ENCODE results near the gene CNOT8.

CNOT8 gene

DNA sequence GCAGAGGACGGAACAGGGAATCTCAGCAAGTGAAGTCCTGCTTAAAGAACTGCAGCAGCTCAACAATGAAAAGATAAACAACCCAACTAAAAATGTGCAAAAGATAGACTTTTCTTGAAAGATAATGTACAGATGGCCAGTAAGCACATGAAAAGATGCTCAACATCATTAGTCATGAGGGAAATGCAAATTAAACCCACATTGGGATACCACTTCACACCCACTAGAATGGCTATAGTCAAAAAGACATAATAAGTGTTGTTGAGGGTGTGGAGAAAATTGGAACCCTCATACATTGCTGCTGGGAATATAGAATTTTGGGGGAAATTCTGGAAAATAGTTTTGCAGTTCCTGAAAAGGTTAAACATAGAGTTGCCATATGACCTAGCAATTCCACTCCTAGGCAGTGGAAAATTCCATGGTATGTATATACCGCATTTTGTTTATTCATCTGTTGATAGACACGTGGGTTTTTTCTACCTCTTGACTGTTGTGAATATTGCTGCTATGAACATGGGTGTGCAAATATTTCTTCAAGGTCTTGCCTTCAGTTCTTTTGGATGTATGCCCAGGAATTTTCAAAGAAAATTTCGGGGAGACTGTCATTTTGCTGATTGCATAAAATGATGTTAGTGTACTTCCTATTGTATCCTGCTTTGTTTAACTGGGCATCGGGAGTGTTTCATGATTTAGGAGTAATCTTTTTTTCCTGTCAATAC lies 7.2 kb downstream of the CNOT8 start:
- Histone ChIP-seq H3K27me3 (ENCODE audit: control insufficient read depth, insufficient read depth, low read length) (no peaks in the 10 kb centered on the region), H3K36me3 (ENCODE audit: control insufficient read depth, insufficient read depth, low read length) (peaks cover 2% of the 10 kb centered on the region; the same call in 1 of the 2 replicates), H3K9me3 (ENCODE audit: control insufficient read depth, insufficient read depth, low read length) (no peaks in the 10 kb centered on the region), H3K4me3 (ENCODE audit: low read length) (no peak overlapping the region), H3K4me1 (ENCODE audit: control insufficient read depth, insufficient read depth, low read length) (no peaks in the 10 kb centered on the region), H3K27ac (ENCODE audit: low read length) (no peak overlapping the region)
- no CpG with 5 or more reads among the region's 5 CpGs for WGBS (ENCODE audit: insufficient coverage, insufficient read length)
- DNase-seq (ENCODE audit: low read depth, low spot score): no peak

DNA sequence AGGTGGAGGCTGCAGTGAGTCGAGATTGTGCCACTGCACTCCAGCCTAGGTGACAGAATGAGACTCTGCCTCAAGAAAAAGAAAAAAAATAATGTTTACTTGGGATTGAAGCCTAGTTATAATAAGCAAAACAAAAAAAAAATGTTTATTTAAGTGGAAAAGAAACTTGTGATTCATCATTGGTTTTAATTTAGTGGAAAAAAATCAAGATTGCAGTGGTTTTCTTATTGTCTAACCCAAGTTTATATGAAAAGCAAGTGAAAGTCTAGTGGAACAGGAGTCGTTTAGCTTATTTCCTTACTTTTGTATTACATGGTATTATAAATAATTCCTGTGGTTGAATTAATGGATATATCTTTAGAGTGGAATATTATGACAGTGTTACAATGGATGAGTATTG lies 8.4 kb downstream of the CNOT8 start:
- Histone ChIP-seq H3K36me3 (ENCODE audit: control insufficient read depth, insufficient read depth, low read length) (peaks cover 5% of the 10 kb centered on the region; the same call in 1 of the 2 replicates), H3K9me3 (ENCODE audit: control insufficient read depth, insufficient read depth, low read length) (no peaks in the 10 kb centered on the region), H3K27me3 (ENCODE audit: control insufficient read depth, insufficient read depth, low read length) (no peaks in the 10 kb centered on the region), H3K4me1 (ENCODE audit: control insufficient read depth, insufficient read depth, low read length) (no peaks in the 10 kb centered on the region), H3K4me3 (ENCODE audit: low read length) (no peak overlapping the region), H3K27ac (ENCODE audit: low read length) (no peak overlapping the region)
- WGBS (ENCODE audit: insufficient coverage, insufficient read length): no CpG with 5 or more reads among the region's 2 CpGs
- DNase-seq (ENCODE audit: low read depth, low spot score): no peak

- Histone ChIP-seq H3K27me3 (ENCODE audit: control insufficient read depth, insufficient read depth, low read length) (no peaks in the 10 kb centered on the region), H3K27ac (ENCODE audit: low read length) (no peak overlapping the region), H3K4me1 (ENCODE audit: control insufficient read depth, insufficient read depth, low read length) (no peaks in the 10 kb centered on the region), H3K36me3 (ENCODE audit: control insufficient read depth, insufficient read depth, low read length) (peaks cover 9% of the 10 kb centered on the region; the same call in 1 of the 2 replicates), H3K9me3 (ENCODE audit: control insufficient read depth, insufficient read depth, low read length) (no peaks in the 10 kb centered on the region), H3K4me3 (ENCODE audit: low read length) (no peak overlapping the region)
- WGBS (ENCODE audit: insufficient coverage, insufficient read length): no CpG with 5 or more reads among the region's 5 CpGs
- DNase-seq (ENCODE audit: low read depth, low spot score): no peak
These were observed 10.3 kb downstream of the CNOT8 start for GRCh38 chr5:154868702-154869101.

DNA sequence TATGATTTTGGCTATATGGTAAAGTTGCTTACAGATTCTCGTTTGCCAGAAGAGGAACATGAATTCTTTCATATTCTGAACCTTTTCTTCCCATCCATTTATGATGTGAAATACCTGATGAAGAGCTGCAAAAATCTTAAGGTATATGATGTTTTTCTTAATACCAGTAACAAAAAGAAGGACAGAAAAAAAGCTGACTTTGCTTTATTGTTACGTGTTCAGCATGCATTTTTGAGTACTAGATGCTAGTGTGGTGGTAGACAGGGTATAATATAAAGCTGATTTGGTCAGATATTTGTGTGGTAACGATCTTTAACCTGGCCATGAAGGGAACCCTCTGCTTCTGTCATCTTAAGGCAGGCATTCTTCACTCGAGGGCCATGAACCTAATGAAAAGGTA lies 13.3 kb downstream of the CNOT8 start:
- Histone ChIP-seq H3K9me3 (ENCODE audit: control insufficient read depth, insufficient read depth, low read length) (no peaks in the 10 kb centered on the region), H3K4me3 (ENCODE audit: low read length) (no peak overlapping the region), H3K36me3 (ENCODE audit: control insufficient read depth, insufficient read depth, low read length) (peaks cover 17% of the 10 kb centered on the region; the same call in 1 of the 2 replicates), H3K27ac (ENCODE audit: low read length) (no peak overlapping the region), H3K27me3 (ENCODE audit: control insufficient read depth, insufficient read depth, low read length) (no peaks in the 10 kb centered on the region), H3K4me1 (ENCODE audit: control insufficient read depth, insufficient read depth, low read length) (no peaks in the 10 kb centered on the region)
- WGBS (ENCODE audit: insufficient coverage, insufficient read length): no CpG with 5 or more reads among the region's 4 CpGs
- no peak for DNase-seq (ENCODE audit: low read depth, low spot score)

GRCh38 chr5:154873791-154874331 lies 15.4 kb downstream of the CNOT8 start:
- WGBS (ENCODE audit: insufficient coverage, insufficient read length): no CpG with 5 or more reads among the region's 5 CpGs

DNA sequence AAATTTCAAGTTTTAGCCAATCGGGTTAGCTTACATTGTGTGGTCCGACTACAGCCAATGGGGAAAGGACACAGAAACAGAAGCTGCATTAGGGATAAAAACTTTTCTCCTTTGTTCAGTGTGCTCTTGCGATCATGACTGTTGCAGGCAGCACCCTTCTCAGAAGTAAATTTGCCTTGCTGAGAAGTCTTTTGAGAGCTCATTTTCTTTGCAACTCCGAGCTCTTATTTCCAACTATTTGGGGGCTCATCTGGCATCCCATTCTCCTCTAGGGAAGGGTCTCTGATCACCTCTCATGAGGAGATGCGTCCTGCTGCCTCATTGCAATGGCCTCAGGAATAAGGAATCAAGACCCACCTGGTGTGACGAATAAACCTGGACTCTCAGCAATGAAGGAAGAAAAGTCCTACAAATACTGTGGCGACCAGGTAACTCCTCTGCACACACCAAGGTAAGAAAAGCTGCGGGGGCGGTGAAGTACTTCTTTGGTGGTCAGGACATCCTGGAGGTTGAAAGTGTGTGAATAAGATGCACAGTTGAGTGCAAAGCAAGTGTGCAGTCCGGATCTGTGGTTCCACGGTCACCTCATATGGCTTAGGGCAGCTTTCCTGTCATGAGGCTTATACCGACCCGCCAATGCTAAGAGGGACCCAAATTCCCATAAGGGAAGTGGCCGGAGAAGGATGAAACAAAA lies 20.4 kb downstream of the CNOT8 start:
- H3K27ac ChIP-seq (ENCODE audit: low read length): no peak overlapping the region
- H3K27me3 ChIP-seq (ENCODE audit: control insufficient read depth, insufficient read depth, low read length): no peaks in the 10 kb centered on the region
- H3K9me3 ChIP-seq (ENCODE audit: control insufficient read depth, insufficient read depth, low read length): no peaks in the 10 kb centered on the region
- H3K4me3 ChIP-seq (ENCODE audit: low read length): no peak overlapping the region
- WGBS (ENCODE audit: insufficient coverage, insufficient read length): no CpG with 5 or more reads among the region's 14 CpGs
- H3K36me3 ChIP-seq (ENCODE audit: control insufficient read depth, insufficient read depth, low read length): peaks cover 9% of the 10 kb centered on the region; the same call in 1 of the 2 replicates
- no peaks in the 10 kb centered on the region for H3K4me1 ChIP-seq (ENCODE audit: control insufficient read depth, insufficient read depth, low read length)
- DNase-seq (ENCODE audit: low read depth, low spot score): no peak

More at GRCh38 chr5:154873791-154874331, 15.4 kb downstream of the CNOT8 start:
- Histone ChIP-seq H3K4me3 (ENCODE audit: low read length) (no peak overlapping the region), H3K9me3 (ENCODE audit: control insufficient read depth, insufficient read depth, low read length) (no peaks in the 10 kb centered on the region), H3K27ac (ENCODE audit: low read length) (no peak overlapping the region), H3K4me1 (ENCODE audit: control insufficient read depth, insufficient read depth, low read length) (no peaks in the 10 kb centered on the region), H3K36me3 (ENCODE audit: control insufficient read depth, insufficient read depth, low read length) (peaks cover 17% of the 10 kb centered on the region; the same call in 1 of the 2 replicates), H3K27me3 (ENCODE audit: control insufficient read depth, insufficient read depth, low read length) (no peaks in the 10 kb centered on the region)
- DNase-seq (ENCODE audit: low read depth, low spot score): no peak

DNA sequence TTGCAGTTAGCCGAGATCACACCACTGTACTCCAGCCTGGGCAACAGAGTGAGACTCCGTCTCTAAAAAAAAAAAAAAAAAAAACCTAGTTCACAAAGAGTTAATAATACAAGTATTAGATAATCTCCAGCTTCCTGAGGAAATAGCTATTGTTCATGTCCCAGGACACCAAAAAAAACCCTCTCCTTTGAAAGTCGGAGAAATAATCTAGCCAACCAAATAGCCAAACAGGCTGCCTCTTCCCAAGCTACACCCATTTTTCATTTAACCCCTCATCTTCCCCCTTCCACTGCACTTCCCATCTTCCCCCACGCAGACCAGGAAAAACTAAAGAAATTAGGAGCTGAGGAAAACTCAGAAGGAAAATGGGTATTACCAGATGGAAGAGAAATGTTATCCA lies 23.6 kb downstream of the CNOT8 start:
- Histone ChIP-seq H3K27me3 (ENCODE audit: control insufficient read depth, insufficient read depth, low read length) (no peaks in the 10 kb centered on the region), H3K4me1 (ENCODE audit: control insufficient read depth, insufficient read depth, low read length) (no peaks in the 10 kb centered on the region), H3K9me3 (ENCODE audit: control insufficient read depth, insufficient read depth, low read length) (peaks cover 4% of the 10 kb centered on the region), H3K4me3 (ENCODE audit: low read length) (no peak overlapping the region), H3K27ac (ENCODE audit: low read length) (no peak overlapping the region), H3K36me3 (ENCODE audit: control insufficient read depth, insufficient read depth, low read length) (peaks cover 15% of the 10 kb centered on the region; the same call in 1 of the 2 replicates)
- WGBS (ENCODE audit: insufficient coverage, insufficient read length): no CpG with 5 or more reads among the region's 4 CpGs
- no peak for DNase-seq (ENCODE audit: low read depth, low spot score)

DNA sequence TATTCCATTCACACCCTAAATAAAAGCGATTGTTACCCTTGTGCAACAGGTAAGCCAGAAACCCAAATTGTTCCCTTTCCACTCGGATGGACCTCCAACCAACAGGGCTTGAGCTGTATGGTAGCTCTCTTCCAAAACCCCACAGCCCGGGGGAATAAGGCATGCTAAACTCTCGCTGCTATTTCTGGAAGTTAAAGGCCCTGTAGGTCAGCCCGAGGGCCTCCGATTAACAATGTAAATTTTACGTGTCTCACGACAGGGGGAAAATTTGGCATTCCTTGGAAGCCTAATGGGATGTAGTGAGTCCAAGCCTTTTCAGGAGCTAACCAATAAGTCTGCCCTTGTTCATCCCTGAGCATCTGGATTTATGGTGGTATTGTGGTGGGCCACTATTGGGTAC lies 26.0 kb downstream of the CNOT8 start:
- no peak overlapping the region for H3K4me3 ChIP-seq (ENCODE audit: low read length)
- no CpG with 5 or more reads among the region's 8 CpGs for WGBS (ENCODE audit: insufficient coverage, insufficient read length)
- no peaks in the 10 kb centered on the region for H3K27me3 ChIP-seq (ENCODE audit: control insufficient read depth, insufficient read depth, low read length)
- no peak overlapping the region for H3K27ac ChIP-seq (ENCODE audit: low read length)
- no peaks in the 10 kb centered on the region for H3K4me1 ChIP-seq (ENCODE audit: control insufficient read depth, insufficient read depth, low read length)
- H3K9me3 ChIP-seq (ENCODE audit: control insufficient read depth, insufficient read depth, low read length): peaks cover 4% of the 10 kb centered on the region
- H3K36me3 ChIP-seq (ENCODE audit: control insufficient read depth, insufficient read depth, low read length): peaks cover 24% of the 10 kb centered on the region; the same call in 1 of the 2 replicates
- DNase-seq (ENCODE audit: low read depth, low spot score): no peak

GRCh38 chr5:154885439-154885838 lies 27.0 kb downstream of the CNOT8 start:
- Histone ChIP-seq H3K27me3 (ENCODE audit: control insufficient read depth, insufficient read depth, low read length) (no peaks in the 10 kb centered on the region), H3K4me1 (ENCODE audit: control insufficient read depth, insufficient read depth, low read length) (no peaks in the 10 kb centered on the region), H3K36me3 (ENCODE audit: control insufficient read depth, insufficient read depth, low read length) (peaks cover 29% of the 10 kb centered on the region; the same call in 1 of the 2 replicates), H3K27ac (ENCODE audit: low read length) (no peak overlapping the region), H3K9me3 (ENCODE audit: control insufficient read depth, insufficient read depth, low read length) (peaks cover 4% of the 10 kb centered on the region), H3K4me3 (ENCODE audit: low read length) (no peak overlapping the region)
- DNase-seq (ENCODE audit: low read depth, low spot score): no peak
- no CpG with 5 or more reads among the region's 2 CpGs for WGBS (ENCODE audit: insufficient coverage, insufficient read length)

- WGBS (ENCODE audit: insufficient coverage, insufficient read length): no CpG with 5 or more reads among the region's 13 CpGs
- peaks cover 30% of the 10 kb centered on the region; the same call in 1 of the 2 replicates for H3K36me3 ChIP-seq (ENCODE audit: control insufficient read depth, insufficient read depth, low read length)
- no peaks in the 10 kb centered on the region; the same call in 1 of the 2 replicates for H3K9me3 ChIP-seq (ENCODE audit: control insufficient read depth, insufficient read depth, low read length)
These were observed 33.9 kb downstream of the CNOT8 start for GRCh38 chr5:154892369-154892771.

More at GRCh38 chr5:154892369-154892771, 33.9 kb downstream of the CNOT8 start:
- no peak overlapping the region for H3K27ac ChIP-seq (ENCODE audit: low read length)
- DNase-seq (ENCODE audit: low read depth, low spot score): no peak
- H3K4me3 ChIP-seq (ENCODE audit: low read length): no peak overlapping the region
- H3K4me1 ChIP-seq (ENCODE audit: control insufficient read depth, insufficient read depth, low read length): no peaks in the 10 kb centered on the region
- no peaks in the 10 kb centered on the region for H3K27me3 ChIP-seq (ENCODE audit: control insufficient read depth, insufficient read depth, low read length)

Data from iPS DF 6.9 (cell line).